ENCODE data around the gene RAB34.
A peak's percentile ranks its signal among the peaks of the same experiment; 100 is the strongest.

RAB34 gene

GRCh38 chr17:28748852-28749515 lies 31.3 kb upstream of the RAB34 start:
- H3K36me3 ChIP-seq (ENCODE audit: control insufficient read depth in 2 of 2, insufficient read depth in 1 of 2, low read length in 2 of 2): peaks cover 7 to 73% of the 10 kb centered on the region in 2 experiments; a peak in 2 of 3 replicates
- ChIA-PET CTCF (interaction anchor here (0.5 to 16.7 kb wide), 17 partner anchors 9 to 368 kb away, joined by 3 to 445 read pairs (median 4); partner anchors contain the start of genes DHRS13, NEK8, PROCA1 and RPL23A), POLR2A (interaction anchor here (1.1 to 14.1 kb wide), 5 partner anchors 12 to 30 kb away, joined by 3 to 448 read pairs (median 3); partner anchors contain the start of genes NEK8, RPL23A and TLCD1)
- H3K27ac ChIP-seq (ENCODE audit: extremely low read depth, low read depth, low read length): no peak overlapping the region
- H3K4me1 ChIP-seq (ENCODE audit: control insufficient read depth, insufficient read depth, low read length): peaks cover 8% of the 10 kb centered on the region; the same call in 1 of the 2 replicates
- no peaks in the 10 kb centered on the region for H3K9me3 ChIP-seq (ENCODE audit: control insufficient read depth, insufficient read depth, low read depth, low read length)
- H3K4me3 ChIP-seq (ENCODE audit: low read depth, low read length): no peak overlapping the region
- no peak for TF ChIP-seq ZNF791 (tag by site-specific recombination; IDR thresholded peaks at IDR 0.05)
- TF ChIP-seq ZNF76 (tag by site-specific recombination; IDR thresholded peaks at IDR 0.05; ENCODE audit: borderline replicate concordance, low read depth): no peak
- no peak for TF ChIP-seq ZNF707 (tag by site-specific recombination; IDR thresholded peaks at IDR 0.05)
- TF ChIP-seq ZNF398 (tag by site-specific recombination; IDR thresholded peaks at IDR 0.05): no peak
- no peak for TF ChIP-seq ZNF48 (tag by site-specific recombination; IDR thresholded peaks at IDR 0.05)
- TF ChIP-seq MZF1 (tag by site-specific recombination; IDR thresholded peaks at IDR 0.05; ENCODE audit: borderline replicate concordance): no peak
- no peak for TF ChIP-seq ZBTB8A (tag by site-specific recombination; IDR thresholded peaks at IDR 0.05)
- no peak for TF ChIP-seq ZNF692 (tag by site-specific recombination; IDR thresholded peaks at IDR 0.05)
- no peak for TF ChIP-seq ZNF513 (tag by site-specific recombination; IDR thresholded peaks at IDR 0.05)
- TF ChIP-seq ZNF654 (tag by site-specific recombination; IDR thresholded peaks at IDR 0.05; ENCODE audit: low read depth): no peak
- TF ChIP-seq HIC1 (tag by site-specific recombination; IDR thresholded peaks at IDR 0.05): peak; percentile 82; the same call in 1 of the 2 replicates
- TF ChIP-seq KLF17 (tag by site-specific recombination; IDR thresholded peaks at IDR 0.05): no peak
- no peak for TF ChIP-seq ZNF239 (tag by site-specific recombination; IDR thresholded peaks at IDR 0.05)
- TF ChIP-seq ZBTB17 (tag by site-specific recombination; IDR thresholded peaks at IDR 0.05): no peak
- peak; percentile 97 for TF ChIP-seq ZNF449 (tag by site-specific recombination; IDR thresholded peaks at IDR 0.05)
- TF ChIP-seq HOXC10 (CRISPR knock-in tag; IDR thresholded peaks at IDR 0.05): no peak
- no peak for TF ChIP-seq HOXD13 (CRISPR knock-in tag; IDR thresholded peaks at IDR 0.05; ENCODE audit: borderline replicate concordance)
- TF ChIP-seq ZNF621 (tag by site-specific recombination; IDR thresholded peaks at IDR 0.05): no peak
- TF ChIP-seq ZNF223 (tag by site-specific recombination; IDR thresholded peaks at IDR 0.05): no peak
- peak; percentile 12; the same call in 1 of the 2 replicates for TF ChIP-seq IKZF3 (tag by site-specific recombination; IDR thresholded peaks at IDR 0.05)
- no peak for TF ChIP-seq ZNF548 (tag by site-specific recombination; IDR thresholded peaks at IDR 0.05)
- TF ChIP-seq ZNF530 (tag by site-specific recombination; IDR thresholded peaks at IDR 0.05; ENCODE audit: low read depth): no peak
- no peak for TF ChIP-seq ZNF16 (tag by site-specific recombination; IDR thresholded peaks at IDR 0.05; ENCODE audit: low read depth)
- TF ChIP-seq ZNF701 (tag by site-specific recombination; IDR thresholded peaks at IDR 0.05): no peak

All from HEK293 (cell line).